ENCODE results near the gene GLB1L2. TPM values are rescaled to one million over a fixed set of nuclear protein-coding genes. Genes with fewer than 3 reads are reported as not detected.

The GLB1L2 gene
- total RNA-seq, 1 donor from 2014 or later = 11.6 TPM

DNA sequence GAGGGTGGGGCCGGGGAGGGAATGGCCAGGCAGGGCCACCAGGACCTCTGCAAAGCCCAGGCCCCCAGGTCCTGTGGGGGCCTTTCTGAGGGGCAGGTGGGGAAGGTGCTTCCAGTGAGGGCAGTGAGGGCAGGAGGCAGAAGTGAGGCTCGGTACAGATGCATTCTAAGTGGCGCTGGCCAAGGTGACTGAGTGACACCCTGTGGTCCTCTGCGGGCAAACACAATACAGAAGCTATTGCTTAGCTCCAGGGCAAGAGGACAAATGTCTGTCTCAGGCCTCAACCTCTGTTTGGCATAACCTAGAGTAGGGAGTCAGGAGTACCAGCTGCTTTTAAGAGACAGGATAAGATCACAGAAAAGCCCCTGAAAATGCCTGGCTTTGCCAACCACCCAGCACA, 49.0 kb downstream of the GLB1L2 start:
- DNase-seq (ENCODE audit: extremely low spot score, unreplicated experiment) = no peak
- H3K9me3 Mint-ChIP-seq = no peaks in the 10 kb centered on the region
- H3K36me3 Mint-ChIP-seq = no peaks in the 10 kb centered on the region
- H3K4me3 Mint-ChIP-seq = no peak overlapping the region
- peaks cover under 1% of the 10 kb centered on the region for H3K27me3 Mint-ChIP-seq
- H3K27ac Mint-ChIP-seq = no peak overlapping the region
- TF ChIP-seq, protein P1, sequence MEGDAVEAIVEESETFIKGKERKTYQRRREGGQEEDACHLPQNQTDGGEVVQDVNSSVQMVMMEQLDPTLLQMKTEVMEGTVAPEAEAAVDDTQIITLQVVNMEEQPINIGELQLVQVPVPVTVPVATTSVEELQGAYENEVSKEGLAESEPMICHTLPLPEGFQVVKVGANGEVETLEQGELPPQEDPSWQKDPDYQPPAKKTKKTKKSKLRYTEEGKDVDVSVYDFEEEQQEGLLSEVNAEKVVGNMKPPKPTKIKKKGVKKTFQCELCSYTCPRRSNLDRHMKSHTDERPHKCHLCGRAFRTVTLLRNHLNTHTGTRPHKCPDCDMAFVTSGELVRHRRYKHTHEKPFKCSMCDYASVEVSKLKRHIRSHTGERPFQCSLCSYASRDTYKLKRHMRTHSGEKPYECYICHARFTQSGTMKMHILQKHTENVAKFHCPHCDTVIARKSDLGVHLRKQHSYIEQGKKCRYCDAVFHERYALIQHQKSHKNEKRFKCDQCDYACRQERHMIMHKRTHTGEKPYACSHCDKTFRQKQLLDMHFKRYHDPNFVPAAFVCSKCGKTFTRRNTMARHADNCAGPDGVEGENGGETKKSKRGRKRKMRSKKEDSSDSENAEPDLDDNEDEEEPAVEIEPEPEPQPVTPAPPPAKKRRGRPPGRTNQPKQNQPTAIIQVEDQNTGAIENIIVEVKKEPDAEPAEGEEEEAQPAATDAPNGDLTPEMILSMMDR (conservative IDR thresholded peaks at IDR 0.05) = no peak
- H3K4me1 Mint-ChIP-seq (ENCODE audit: unreplicated experiment) = no peaks in the 10 kb centered on the region

DNA sequence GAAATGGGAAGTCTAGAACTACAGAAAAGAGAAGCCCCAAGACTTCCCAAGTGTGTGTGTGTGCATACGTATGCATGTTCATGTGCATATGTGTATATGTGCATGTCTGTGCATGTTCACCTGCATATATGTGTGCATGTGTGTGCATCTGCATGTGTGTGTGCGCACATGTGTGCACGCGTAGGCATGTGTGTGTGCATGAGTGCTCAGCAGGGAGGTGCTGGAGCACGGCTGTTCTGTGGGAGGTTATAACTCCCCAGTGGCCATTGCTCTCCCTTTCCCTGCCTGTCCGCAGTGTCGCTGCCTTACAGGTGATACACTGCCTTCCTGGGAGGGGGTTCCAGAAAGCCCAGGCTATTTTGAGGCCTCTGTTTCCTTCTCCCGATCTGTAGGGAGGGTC, 50.5 kb downstream of the GLB1L2 start:
- no peak overlapping the region for H3K27ac Mint-ChIP-seq
- no peak for DNase-seq (ENCODE audit: extremely low spot score, unreplicated experiment)
- no peaks in the 10 kb centered on the region for H3K4me1 Mint-ChIP-seq (ENCODE audit: unreplicated experiment)
- peaks cover 12% of the 10 kb centered on the region for H3K27me3 Mint-ChIP-seq
- H3K36me3 Mint-ChIP-seq = no peaks in the 10 kb centered on the region
- no peak overlapping the region for H3K4me3 Mint-ChIP-seq
- no peaks in the 10 kb centered on the region for H3K9me3 Mint-ChIP-seq
- TF ChIP-seq, protein P1 (conservative IDR thresholded peaks at IDR 0.05) = no peak

DNA sequence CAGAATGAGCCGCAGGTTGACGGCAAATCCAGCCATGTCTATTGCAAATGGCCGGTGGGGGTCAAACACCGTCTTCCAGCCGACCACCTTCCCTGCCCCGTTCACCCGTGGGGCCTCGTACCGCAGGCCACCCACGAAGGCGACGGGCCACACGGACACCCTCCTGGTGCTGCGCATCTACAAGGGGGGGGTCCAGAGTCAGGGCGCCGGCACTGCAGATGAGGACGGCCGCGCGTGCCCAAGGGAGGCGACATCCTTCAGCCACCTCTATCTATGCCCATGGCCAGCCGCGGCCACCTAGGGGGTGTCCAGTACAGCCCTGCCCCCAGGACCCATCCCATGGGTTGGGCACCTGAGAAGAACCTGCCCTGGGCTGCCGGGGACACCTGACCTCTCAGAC, 51.0 kb downstream of the GLB1L2 start:
- no peak for DNase-seq (ENCODE audit: extremely low spot score, unreplicated experiment)
- no peak overlapping the region for H3K27ac Mint-ChIP-seq

DNA sequence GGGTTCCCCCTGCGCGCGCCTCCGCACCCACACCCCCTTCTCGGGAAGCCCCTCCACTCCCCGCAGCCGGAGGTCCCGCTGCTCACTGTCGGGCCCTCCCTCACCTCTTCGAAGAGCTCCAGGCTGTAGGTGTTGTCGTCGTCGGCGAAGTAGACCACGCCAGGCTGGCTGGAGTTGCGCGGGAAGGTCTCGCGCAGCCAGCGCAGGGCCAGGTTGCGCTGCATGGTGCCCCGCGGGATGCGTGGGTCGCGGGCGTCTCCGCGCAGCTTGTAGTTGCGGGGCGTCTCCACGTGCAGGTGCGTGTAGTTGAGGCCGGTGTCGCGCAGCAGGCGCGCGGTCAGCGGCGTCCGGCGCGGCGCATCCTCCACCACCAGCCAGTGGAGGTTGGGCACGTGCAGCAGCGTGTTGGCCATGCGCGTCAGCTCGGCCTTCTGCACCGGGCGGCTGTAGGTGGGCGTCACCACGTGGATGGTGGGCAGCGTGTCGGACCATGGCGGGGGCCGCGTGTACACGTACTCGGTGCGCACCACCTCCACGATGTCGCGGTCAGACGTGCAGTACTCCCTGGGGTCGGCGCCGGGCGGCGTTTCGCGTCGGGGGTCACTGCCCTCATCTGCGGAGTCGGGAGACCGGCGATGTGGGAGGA, 51.9 kb downstream of the GLB1L2 start:
- no peaks in the 10 kb centered on the region for H3K9me3 Mint-ChIP-seq
- peaks cover 13% of the 10 kb centered on the region for H3K27me3 Mint-ChIP-seq
- DNase-seq (ENCODE audit: extremely low spot score, unreplicated experiment) = no peak
- no peaks in the 10 kb centered on the region for H3K4me1 Mint-ChIP-seq (ENCODE audit: unreplicated experiment)
- H3K36me3 Mint-ChIP-seq = no peaks in the 10 kb centered on the region
- no peak overlapping the region for H3K4me3 Mint-ChIP-seq
- H3K27ac Mint-ChIP-seq = no peak overlapping the region
- TF ChIP-seq, protein P1 (conservative IDR thresholded peaks at IDR 0.05) = no peak

More for the DNA sequence above, 51.0 kb downstream of the GLB1L2 start:
- Mint-ChIP-seq H3K36me3 (no peaks in the 10 kb centered on the region), H3K4me1 (ENCODE audit: unreplicated experiment) (no peaks in the 10 kb centered on the region), H3K4me3 (no peak overlapping the region), H3K9me3 (no peaks in the 10 kb centered on the region), H3K27me3 (peaks cover 13% of the 10 kb centered on the region)
- TF ChIP-seq, protein P1 (conservative IDR thresholded peaks at IDR 0.05) = no peak

DNA sequence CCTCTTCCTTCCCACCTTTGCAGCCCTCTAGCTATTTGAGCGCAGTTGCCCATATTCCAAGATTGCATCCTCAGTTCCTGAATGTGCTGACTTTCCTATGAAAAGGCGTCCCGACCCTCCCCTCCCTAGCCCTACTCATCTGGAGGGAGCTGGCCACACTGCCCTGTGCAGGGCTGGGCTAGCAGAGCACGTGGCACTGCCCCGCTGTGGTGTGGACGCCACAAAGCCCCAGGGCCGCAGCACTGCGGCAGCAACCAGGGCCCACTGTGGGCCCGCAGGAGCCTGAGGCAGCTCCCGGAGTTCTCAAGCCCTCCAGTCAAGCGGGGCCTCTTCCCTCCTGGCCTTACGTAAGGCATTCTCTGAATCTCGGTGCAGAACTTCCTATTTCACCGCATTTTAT, 52.6 kb downstream of the GLB1L2 start:
- peaks cover 13% of the 10 kb centered on the region for H3K27me3 Mint-ChIP-seq
- TF ChIP-seq, protein P1 (conservative IDR thresholded peaks at IDR 0.05) = no peak
- H3K27ac Mint-ChIP-seq = no peak overlapping the region
- no peaks in the 10 kb centered on the region for H3K4me1 Mint-ChIP-seq (ENCODE audit: unreplicated experiment)
- H3K9me3 Mint-ChIP-seq = no peaks in the 10 kb centered on the region
- no peak for DNase-seq (ENCODE audit: extremely low spot score, unreplicated experiment)
- H3K4me3 Mint-ChIP-seq = no peak overlapping the region
- no peaks in the 10 kb centered on the region for H3K36me3 Mint-ChIP-seq
